ENCODE data around the gene DIS3L.
"Not testable (repeated sequence)": the region's sequence is repeated elsewhere in the genome, so short reads cannot be mapped to it uniquely, and the experiment has no call there.

The DIS3L gene

GRCh38 chr15:66293419-66294156 is at the start of gene DIS3L:
DIS3L (plus strand) TSS chr15:66293568; CDS start chr15:66293597, 29 bp downstream.
- peak; percentile 87 for DNase-seq (ENCODE audit: low spot score)

GRCh38 chr15:66245832-66246231 is 47.5 kb upstream of the DIS3L start:
- DNase-seq (ENCODE audit: low spot score): not testable (repeated sequence)

GRCh38 chr15:66246937-66247336 is 46.4 kb upstream of the DIS3L start:
- no peak for DNase-seq (ENCODE audit: low spot score)

- no peak for DNase-seq (ENCODE audit: low spot score)
Measured at GRCh38 chr15:66249605-66250174, 43.7 kb upstream of the DIS3L start.

GRCh38 chr15:66251065-66251789 is 42.1 kb upstream of the DIS3L start:
- no peak for DNase-seq (ENCODE audit: low spot score)

GRCh38 chr15:66251790-66252684 is 41.3 kb upstream of the DIS3L start:
- peak; percentile 92 for DNase-seq (ENCODE audit: low spot score)

GRCh38 chr15:66252685-66253417 is 40.5 kb upstream of the DIS3L start:
- peak; percentile 84 for DNase-seq (ENCODE audit: low spot score)

- peak; percentile 81 for DNase-seq (ENCODE audit: low spot score)
Measured at GRCh38 chr15:66253418-66254088, 39.8 kb upstream of the DIS3L start, which contains the start of gene MEGF11. MEGF11 (minus strand) TSS chr15:66253750; CDS start chr15:66128403, 125,347 bp downstream.

GRCh38 chr15:66254089-66254950 is 39.0 kb upstream of the DIS3L start:
- DNase-seq (ENCODE audit: low spot score): no peak

- DNase-seq (ENCODE audit: low spot score): no peak
Measured at GRCh38 chr15:66254951-66255676, 38.3 kb upstream of the DIS3L start.

- DNase-seq (ENCODE audit: low spot score): no peak
Measured at GRCh38 chr15:66256692-66257091, 36.7 kb upstream of the DIS3L start.

GRCh38 chr15:66261056-66261455 is 32.3 kb upstream of the DIS3L start:
- DNase-seq (ENCODE audit: low spot score): no peak

- DNase-seq (ENCODE audit: low spot score): not testable (repeated sequence)
Measured at GRCh38 chr15:66262837-66263236, 30.5 kb upstream of the DIS3L start.

- no peak for DNase-seq (ENCODE audit: low spot score)
Measured at GRCh38 chr15:66264859-66265513, 28.4 kb upstream of the DIS3L start.

GRCh38 chr15:66269326-66270090 is 23.9 kb upstream of the DIS3L start:
- no peak for DNase-seq (ENCODE audit: low spot score)

- DNase-seq (ENCODE audit: low spot score): no peak
Measured at GRCh38 chr15:66270932-66271331, 22.4 kb upstream of the DIS3L start.

- DNase-seq (ENCODE audit: low spot score): no peak
Measured at GRCh38 chr15:66275352-66275751, 18.0 kb upstream of the DIS3L start.

- no peak for DNase-seq (ENCODE audit: low spot score)
Measured at GRCh38 chr15:66276546-66276945, 16.8 kb upstream of the DIS3L start.

Measured in D341Med (cell line).